NCI-H2171 treated with DMSO at 0.1 percent for 48 hours (cell line): ENCODE results near the gene KIAA1549.
"Not testable (repeated sequence)": the region's sequence is repeated elsewhere in the genome, so short reads cannot be mapped to it uniquely, and the experiment has no call there.

Experiments
- DNase-seq: peaks from one replicate; lab custom pipeline; 2025; lab: John Stamatoyannopoulos, UW

The KIAA1549 gene

DNA sequence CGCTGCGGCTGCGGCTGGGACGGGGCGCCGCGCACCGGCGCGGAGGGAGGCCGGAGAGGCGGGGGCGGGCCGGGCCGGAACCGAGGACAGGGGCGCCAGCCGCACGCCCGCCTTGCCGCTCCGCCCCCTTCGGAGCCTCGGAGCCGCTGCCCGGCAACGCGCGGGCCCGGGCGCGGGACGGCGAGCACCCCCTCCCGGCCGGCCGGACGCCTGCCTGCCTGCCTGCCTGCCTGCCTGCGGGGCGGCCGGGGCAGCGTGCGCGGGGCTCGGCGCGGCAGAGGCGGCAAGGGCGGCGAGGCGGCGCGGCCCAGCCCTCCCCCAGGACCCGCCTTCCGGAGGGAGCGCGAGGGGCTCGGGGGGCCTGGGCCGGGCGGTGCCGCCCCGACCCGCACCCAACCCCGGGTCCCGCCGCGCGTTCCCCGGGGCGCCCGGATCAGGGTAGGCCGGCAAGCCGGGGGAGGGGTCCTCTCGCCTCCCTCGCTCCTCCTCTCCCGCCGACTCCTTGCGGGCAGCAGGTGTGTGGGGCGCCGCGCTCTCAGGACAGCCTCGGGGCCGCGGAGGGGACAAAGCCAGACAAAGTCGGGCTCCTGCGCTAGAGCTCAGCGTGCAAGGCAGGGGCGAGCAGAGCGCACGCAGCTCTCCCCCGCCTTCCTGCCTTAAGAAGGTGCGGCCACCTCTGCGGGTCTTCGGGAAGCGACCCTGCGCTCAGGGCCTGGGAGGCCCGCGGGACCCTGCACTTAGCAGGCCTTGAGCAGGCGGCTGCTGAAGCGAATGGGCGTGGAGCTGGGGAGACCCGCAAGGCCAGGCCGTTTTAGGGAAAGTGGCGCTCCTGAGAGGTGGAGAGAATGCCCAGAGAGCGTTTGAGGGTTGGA is at the start of gene KIAA1549:
KIAA1549 (minus strand) TSS at position 58 of the 872 bp plus-strand sequence. CDS start 120 bp downstream, outside the sequence.
- peak; percentile 55 for DNase-seq

- DNase-seq = no peak
These were observed 48.2 kb upstream of the KIAA1549 start for GRCh38 chr7:139029353-139029752.

DNA sequence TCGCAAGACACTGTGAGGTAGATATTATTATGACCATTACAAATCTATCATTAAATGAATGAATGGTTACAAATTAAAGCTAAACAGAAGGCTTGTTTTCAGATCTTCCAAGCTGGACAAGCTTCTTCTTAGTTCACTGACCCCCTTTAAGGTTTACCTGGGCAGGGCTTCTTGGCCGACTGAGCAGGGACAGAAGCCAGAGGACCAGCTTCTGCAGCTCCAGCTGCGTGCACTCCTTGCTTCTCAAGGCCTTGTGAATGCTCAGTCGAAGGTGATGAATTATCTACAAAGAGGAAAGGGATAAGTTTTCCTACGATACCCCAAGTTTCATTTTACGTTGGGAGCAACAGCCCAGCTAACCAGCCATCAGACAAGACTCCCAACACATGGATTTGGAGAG is 45.4 kb upstream of the KIAA1549 start:
- no peak for DNase-seq

DNA sequence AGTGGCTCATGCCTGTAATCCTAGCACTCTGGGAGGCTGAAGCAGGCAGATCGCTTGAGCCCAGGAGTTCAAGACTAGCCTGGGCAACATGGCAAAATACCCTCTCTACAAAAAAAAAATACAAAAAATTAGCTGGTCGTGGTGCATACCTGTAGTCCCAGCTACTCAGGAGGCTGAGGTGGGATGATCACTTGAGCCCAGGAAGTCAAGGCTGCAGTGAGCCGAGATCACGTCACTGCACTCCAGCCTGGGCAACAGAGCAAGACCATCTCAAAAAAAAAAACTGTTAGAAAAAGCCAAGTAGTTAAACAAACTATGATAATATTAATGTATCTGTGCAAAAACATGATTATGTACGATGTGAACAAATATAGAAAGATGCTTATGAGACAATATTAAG is 44.7 kb upstream of the KIAA1549 start:
- not testable (repeated sequence) for DNase-seq

DNA sequence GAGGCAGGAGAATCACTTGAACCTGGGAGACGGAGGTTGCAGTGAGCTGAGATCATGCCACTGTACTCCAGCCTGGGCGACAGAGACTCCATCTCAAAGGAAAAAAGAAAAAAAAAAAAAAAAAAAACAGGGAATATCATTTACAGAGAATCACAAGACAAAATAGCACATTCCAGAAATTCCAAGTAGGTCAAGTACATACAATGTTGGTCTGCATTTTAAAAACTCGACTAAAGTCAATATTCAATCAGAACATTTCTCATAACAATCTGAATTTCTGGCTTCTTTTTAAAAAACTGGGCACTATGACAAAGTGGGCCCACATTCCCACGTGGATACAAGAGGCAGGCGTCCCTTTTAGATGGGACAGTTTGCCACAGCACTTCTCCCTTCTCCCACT is 41.9 kb upstream of the KIAA1549 start:
- no peak for DNase-seq

GRCh38 chr7:139022286-139022685 is 41.1 kb upstream of the KIAA1549 start:
- no peak for DNase-seq

DNA sequence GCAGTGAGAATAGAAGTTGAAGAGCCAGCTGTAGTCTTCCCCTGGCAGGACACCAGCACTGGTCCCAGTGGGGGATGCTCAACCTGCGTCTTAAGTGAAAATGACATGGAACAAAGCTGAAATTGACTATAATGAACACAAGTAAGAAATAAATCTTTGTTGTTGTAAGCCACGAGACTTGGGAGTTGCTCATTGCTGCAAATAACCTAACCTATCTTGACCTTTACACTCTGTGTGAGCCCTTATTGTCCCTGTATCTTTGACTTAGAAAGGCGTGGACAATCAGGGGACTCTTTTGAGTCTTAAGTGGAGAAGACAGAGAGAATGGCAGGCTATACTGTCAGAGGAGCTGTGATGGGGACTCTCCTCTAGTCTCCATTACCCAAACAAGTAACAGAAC is 37.7 kb upstream of the KIAA1549 start:
- no peak for DNase-seq

GRCh38 chr7:139016931-139017511 is 35.8 kb upstream of the KIAA1549 start:
- peak; percentile 64 for DNase-seq

- DNase-seq = no peak
These were observed 30.2 kb upstream of the KIAA1549 start for GRCh38 chr7:139011373-139011772.

DNA sequence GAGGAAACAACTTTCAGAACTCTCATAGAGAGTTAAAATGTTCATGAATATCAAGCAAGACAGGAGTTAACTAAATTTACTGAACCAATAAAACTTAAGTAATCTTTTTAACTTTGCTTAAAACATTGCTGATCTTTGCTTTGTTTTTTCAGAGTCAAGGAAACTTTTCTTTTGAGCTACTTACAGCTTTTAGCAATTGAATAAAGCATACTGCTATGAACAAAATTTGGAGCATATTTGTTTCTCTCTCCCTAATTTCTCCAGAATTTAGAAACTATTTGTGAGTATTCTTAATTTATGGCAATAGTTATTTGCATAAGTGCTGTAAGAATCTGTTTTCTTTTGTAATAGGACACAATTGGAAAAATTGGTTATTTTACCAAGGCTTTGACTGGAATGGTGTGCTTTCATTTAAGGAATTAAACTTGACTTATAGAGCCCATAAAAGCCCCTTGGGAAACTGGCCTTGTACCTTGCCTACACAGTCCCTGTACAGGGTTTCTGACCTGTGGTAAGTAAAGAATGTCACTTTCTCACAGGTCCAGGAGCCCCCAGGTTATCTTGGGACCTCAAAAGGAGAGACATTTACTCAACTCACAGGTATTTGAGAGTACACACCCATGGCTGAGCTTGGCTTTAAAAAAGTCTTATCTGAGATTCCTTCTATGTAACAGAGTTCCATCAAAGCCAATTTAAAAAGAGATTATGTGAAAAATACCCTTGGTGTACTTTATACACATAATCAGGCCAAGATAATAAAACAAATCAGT is 23.3 kb upstream of the KIAA1549 start:
- peak; percentile 11 for DNase-seq

DNA sequence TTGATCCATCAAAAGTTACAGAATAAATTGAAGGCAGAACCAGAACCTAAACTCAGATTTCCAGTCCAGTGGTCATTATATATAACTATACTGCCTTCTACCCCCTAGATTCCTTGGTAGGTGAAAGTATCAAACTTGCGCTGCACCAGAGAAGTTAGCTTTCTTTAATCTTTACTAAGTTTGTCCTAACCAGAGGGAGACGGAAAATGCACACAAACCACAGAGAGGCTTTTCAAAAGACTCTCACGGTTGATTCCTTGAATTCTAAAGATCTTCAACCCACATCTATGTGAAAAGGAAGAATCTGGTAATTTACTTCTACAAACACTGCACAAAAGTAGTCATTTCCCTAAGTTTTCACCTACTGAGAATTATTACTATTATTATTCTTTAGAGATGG is 18.2 kb upstream of the KIAA1549 start:
- DNase-seq = no peak

DNA sequence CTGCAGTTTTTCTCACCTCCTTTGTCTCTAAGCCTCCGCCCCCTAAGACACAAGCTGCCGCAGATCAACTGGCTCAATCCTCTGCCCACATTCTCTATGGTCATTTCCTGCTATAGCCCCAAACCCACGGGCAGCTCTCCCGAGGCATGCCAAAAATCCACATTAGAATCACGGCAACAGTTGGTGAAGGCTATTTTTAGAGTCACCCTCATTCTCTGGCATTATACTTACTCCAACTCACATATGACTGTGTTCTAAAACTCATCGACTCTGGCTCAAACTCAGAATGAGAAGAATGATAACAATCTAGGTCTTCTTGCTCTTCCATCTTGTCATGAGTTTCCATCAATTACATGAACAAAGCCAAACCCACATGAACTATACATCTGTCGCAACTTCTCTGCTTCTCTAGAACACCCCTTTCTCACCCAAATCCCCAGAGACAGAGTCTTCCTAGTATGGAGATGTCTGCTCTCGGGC is 10.9 kb upstream of the KIAA1549 start:
- DNase-seq = no peak

- DNase-seq = no peak
These were observed 6.5 kb upstream of the KIAA1549 start for GRCh38 chr7:138987686-138988085.

- no peak for DNase-seq
These were observed 1.0 kb upstream of the KIAA1549 start for GRCh38 chr7:138982204-138982623.

- peak; percentile 13 for DNase-seq
These were observed 462 bp downstream of the KIAA1549 start for GRCh38 chr7:138980563-138981291.

GRCh38 chr7:138979988-138980562 is 1.1 kb downstream of the KIAA1549 start:
- no peak for DNase-seq

- peak; percentile 37 for DNase-seq
These were observed 1.8 kb downstream of the KIAA1549 start for GRCh38 chr7:138979226-138979979.

GRCh38 chr7:138978541-138979184 is 2.5 kb downstream of the KIAA1549 start:
- no peak for DNase-seq

GRCh38 chr7:138976161-138976560 is 5.0 kb downstream of the KIAA1549 start:
- DNase-seq = not testable (repeated sequence)
